ENCODE results near the gene C19orf85.

GRCh38 chr19:55460670-55461258 lies 3.8 kb downstream of the C19orf85 start:
- TF ChIP-seq GATA2 (IDR thresholded peaks at IDR 0.05; ENCODE audit: low read depth, low read length) (no peak), GATA3 (IDR thresholded peaks at IDR 0.05; ENCODE audit: low read depth, low read length) (no peak)
